ENCODE results near the gene MCM3AP. TPM values are rescaled to one million over a fixed set of nuclear protein-coding genes. Genes with fewer than 3 reads are reported as not detected.

Gene MCM3AP
- total RNA-seq, 2 experiments from 2014 or later, result 109 to 121 TPM

Other genes with a start within 250 kb of the MCM3AP start
- 1 to 10 TPM; 1.1 to 1.6 TPM for gene COL6A2, start 187.5 kb downstream of the MCM3AP start, total RNA-seq
- under 1 TPM in 1 of 2 experiments, not detected in 1; 0.18 TPM for gene FTCD, start 130.0 kb downstream of the MCM3AP start, total RNA-seq
- gene SPATC1L, start 101.2 kb downstream of the MCM3AP start, total RNA-seq, result 1 to 10 TPM; 4.2 to 4.4 TPM
- 10 to 100 TPM; 54.7 to 56.1 TPM for gene LSS, start 56.8 kb downstream of the MCM3AP start, total RNA-seq
- gene YBEY, start 731 bp upstream of the MCM3AP start, total RNA-seq, result 10 to 100 TPM; 10.8 to 12.1 TPM
- 10 to 100 TPM; 47.7 to 49.4 TPM for gene C21orf58, start 38.3 kb upstream of the MCM3AP start, total RNA-seq
- gene PCNT, start 38.5 kb upstream of the MCM3AP start, total RNA-seq, result 10 to 100 TPM; 63.7 to 63.9 TPM
- gene DIP2A, start 173.3 kb upstream of the MCM3AP start, total RNA-seq, result 10 to 100 TPM; 52.9 to 53.2 TPM

Data from activated CD4-positive, alpha-beta memory T cell treated with anti-CD3 and anti-CD28 coated beads, Interleukin-2, amount 10 ng/mL, durations not matched to agents 7 days and 5 days (primary cell).